Mammary epithelial cell (primary cell): ENCODE data around the gene RALGPS1.

Source experiments
- CTCF ChIP-seq, 2 donors: IDR thresholded peaks in 1 of 2; conservative IDR thresholded peaks in 1 of 2; 2 replicates each; pipeline ENCODE4 v1.5.1; 2011 to 2012; ENCODE audit warnings: inconsistent platforms in 2 of 2, low read length in 2 of 2, mild to moderate bottlenecking in 2 of 2, control low read depth in 1 of 2, low read depth in 1 of 2; ENCODE audit not compliant: insufficient read depth in 1 of 2; ENCODE audit errors: extremely low read depth in 1 of 2
- EZH2 ChIP-seq: IDR thresholded peaks from 2 replicates; pipeline ENCODE4 v1.6.1; 2012; ENCODE audit warnings: low read length, inconsistent platforms, borderline replicate concordance

GRCh38 chr9:127136081-127136879 lies 221.7 kb downstream of the RALGPS1 start:
- TF ChIP-seq CTCF (conservative IDR thresholded peaks at IDR 0.05 in 1 of 2, IDR thresholded peaks at IDR 0.05 in 1 of 2; ENCODE audit: extremely low read depth in 1 of 2, insufficient read depth in 1 of 2, low read depth in 1 of 2, low read length in 2 of 2), result no peak
- no peak for TF ChIP-seq EZH2
